ENCODE data around the gene SLC22A12. TPM values are rescaled to one million over a fixed set of nuclear protein-coding genes. Genes with fewer than 3 reads are reported as not detected.

SLC22A12 gene
- total and polyA plus RNA-seq, 2 experiments from 2014 or later: not detected

DNA sequence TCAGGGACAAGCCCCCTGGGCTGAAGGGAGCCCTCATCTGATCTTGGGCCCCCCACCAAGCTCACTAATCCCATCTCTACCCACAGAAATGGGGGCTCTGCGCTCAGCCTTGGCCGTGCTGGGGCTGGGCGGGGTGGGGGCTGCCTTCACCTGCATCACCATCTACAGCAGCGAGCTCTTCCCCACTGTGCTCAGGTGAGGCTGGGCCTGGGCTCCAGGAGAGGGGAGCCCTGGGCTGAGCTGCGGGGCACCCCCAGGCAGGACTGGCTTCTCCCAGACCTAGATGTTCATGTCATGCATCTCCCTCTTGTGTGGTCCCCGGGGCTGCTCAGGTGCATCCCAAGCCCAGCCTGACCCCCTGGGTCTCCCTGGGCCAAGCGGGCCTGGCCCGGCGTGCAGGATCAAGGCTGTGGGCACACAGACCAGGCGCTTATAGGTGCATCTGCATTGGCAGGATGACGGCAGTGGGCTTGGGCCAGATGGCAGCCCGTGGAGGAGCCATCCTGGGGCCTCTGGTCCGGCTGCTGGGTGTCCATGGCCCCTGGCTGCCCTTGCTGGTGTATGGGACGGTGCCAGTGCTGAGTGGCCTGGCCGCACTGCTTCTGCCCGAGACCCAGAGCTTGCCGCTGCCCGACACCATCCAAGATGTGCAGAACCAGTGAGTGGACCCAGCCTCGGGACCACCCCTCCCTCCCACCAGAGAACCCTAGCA, 9.4 kb downstream of the SLC22A12 start:
- DNase-seq (ENCODE audit: low spot score) (no peak), ATAC-seq (no peak)
- H4K20me1 ChIP-seq (replicated peaks; ENCODE audit: insufficient read depth): no peaks in the 10 kb centered on the region
- H3K4me3 ChIP-seq: no peak overlapping the region
- no peak overlapping the region for H2AFZ ChIP-seq
- no peaks in the 10 kb centered on the region for H3K4me1 ChIP-seq (ENCODE audit: insufficient read depth)
- Mint-ChIP-seq H3K27me3 (ENCODE audit: insufficient read depth, low read depth, poor library complexity) (peaks cover 8% of the 10 kb centered on the region), H3K36me3 (ENCODE audit: low read depth) (no peaks in the 10 kb centered on the region), H3K4me1 (peaks cover 3% of the 10 kb centered on the region; the same call in 1 of the 3 replicates), H3K4me3 (no peak overlapping the region), H3K9me3 (peaks cover 5% of the 10 kb centered on the region), H3K27ac (no peak overlapping the region)
- no peak for TF ChIP-seq JUNB (IDR thresholded peaks at IDR 0.05; ENCODE audit: unreplicated experiment)
- no peak overlapping the region for H3K4me2 ChIP-seq
- H3K27me3 ChIP-seq (ENCODE audit: insufficient read depth): no peaks in the 10 kb centered on the region
- H3K9me2 ChIP-seq (ENCODE audit: insufficient read depth): no peaks in the 10 kb centered on the region
- no peaks in the 10 kb centered on the region for H3F3A ChIP-seq (replicated peaks; ENCODE audit: low read depth)
- no peak overlapping the region for H3K27ac ChIP-seq (ENCODE audit: low read depth)
- no peaks in the 10 kb centered on the region for H3K79me2 ChIP-seq (replicated peaks; ENCODE audit: insufficient read depth)
- H3K36me3 ChIP-seq (ENCODE audit: insufficient read depth): no peaks in the 10 kb centered on the region

DNA sequence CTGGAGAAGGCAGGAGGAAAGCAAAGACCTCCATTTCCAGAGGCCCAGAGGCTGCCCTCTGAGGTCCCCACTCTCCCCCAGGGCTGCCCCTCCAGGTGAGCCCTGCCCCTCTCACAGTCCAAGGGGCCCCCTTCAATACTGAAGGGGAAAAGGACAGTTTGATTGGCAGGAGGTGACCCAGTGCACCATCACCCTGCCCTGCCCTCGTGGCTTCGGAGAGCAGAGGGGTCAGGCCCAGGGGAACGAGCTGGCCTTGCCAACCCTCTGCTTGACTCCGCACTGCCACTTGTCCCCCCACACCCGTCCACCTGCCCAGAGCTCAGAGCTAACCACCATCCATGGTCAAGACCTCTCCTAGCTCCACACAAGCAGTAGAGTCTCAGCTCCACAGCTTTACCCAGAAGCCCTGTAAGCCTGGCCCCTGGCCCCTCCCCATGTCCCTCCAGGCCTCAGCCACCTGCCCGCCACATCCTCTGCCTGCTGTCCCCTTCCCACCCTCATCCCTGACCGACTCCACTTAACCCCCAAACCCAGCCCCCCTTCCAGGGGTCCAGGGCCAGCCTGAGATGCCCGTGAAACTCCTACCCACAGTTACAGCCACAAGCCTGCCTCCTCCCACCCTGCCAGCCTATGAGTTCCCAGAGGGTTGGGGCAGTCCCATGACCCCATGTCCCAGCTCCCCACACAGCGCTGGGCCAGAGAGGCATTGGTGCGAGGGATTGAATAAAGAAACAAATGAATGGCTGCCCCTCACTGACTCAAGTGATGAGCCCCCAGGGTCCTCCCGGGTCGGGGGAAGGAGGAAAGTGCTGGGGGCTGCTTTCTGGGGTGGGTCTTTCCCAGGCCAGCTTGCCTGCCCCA, 10.8 kb downstream of the SLC22A12 start:
- Histone ChIP-seq H3K27ac (ENCODE audit: low read depth) (no peak overlapping the region), H3K36me3 (ENCODE audit: insufficient read depth) (no peaks in the 10 kb centered on the region), H2AFZ (no peak overlapping the region), H3K9me2 (ENCODE audit: insufficient read depth) (no peaks in the 10 kb centered on the region), H3K79me2 (replicated peaks; ENCODE audit: insufficient read depth) (no peaks in the 10 kb centered on the region), H3K27me3 (ENCODE audit: insufficient read depth) (no peaks in the 10 kb centered on the region), H3K4me3 (no peak overlapping the region), H3K4me1 (ENCODE audit: insufficient read depth) (no peaks in the 10 kb centered on the region), H4K20me1 (replicated peaks; ENCODE audit: insufficient read depth) (no peaks in the 10 kb centered on the region), H3K4me2 (no peak overlapping the region), H3F3A (replicated peaks; ENCODE audit: low read depth) (no peaks in the 10 kb centered on the region)
- peaks cover 8% of the 10 kb centered on the region for H3K4me1 Mint-ChIP-seq
- peaks cover 8% of the 10 kb centered on the region for H3K27me3 Mint-ChIP-seq (ENCODE audit: insufficient read depth, low read depth, poor library complexity)
- H3K4me3 Mint-ChIP-seq: no peak overlapping the region
- no peak overlapping the region for H3K27ac Mint-ChIP-seq
- H3K9me3 Mint-ChIP-seq: peaks cover 5% of the 10 kb centered on the region
- no peak for DNase-seq (ENCODE audit: low spot score)
- no peak for ATAC-seq
- TF ChIP-seq, protein P1, sequence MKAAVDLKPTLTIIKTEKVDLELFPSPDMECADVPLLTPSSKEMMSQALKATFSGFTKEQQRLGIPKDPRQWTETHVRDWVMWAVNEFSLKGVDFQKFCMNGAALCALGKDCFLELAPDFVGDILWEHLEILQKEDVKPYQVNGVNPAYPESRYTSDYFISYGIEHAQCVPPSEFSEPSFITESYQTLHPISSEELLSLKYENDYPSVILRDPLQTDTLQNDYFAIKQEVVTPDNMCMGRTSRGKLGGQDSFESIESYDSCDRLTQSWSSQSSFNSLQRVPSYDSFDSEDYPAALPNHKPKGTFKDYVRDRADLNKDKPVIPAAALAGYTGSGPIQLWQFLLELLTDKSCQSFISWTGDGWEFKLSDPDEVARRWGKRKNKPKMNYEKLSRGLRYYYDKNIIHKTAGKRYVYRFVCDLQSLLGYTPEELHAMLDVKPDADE (IDR thresholded peaks at IDR 0.05): no peak
- TF ChIP-seq EZH2 (IDR thresholded peaks at IDR 0.05; ENCODE audit: low read depth, unreplicated experiment) (no peak), ZNF114 (CRISPR knock-in tag; IDR thresholded peaks at IDR 0.05) (no peak), STAT1 (IDR thresholded peaks at IDR 0.05; ENCODE audit: unreplicated experiment) (no peak), POLR2AphosphoS5 (IDR thresholded peaks at IDR 0.05; ENCODE audit: low read depth) (no peak)
- no peaks in the 10 kb centered on the region for H3K36me3 Mint-ChIP-seq (ENCODE audit: low read depth)

DNA sequence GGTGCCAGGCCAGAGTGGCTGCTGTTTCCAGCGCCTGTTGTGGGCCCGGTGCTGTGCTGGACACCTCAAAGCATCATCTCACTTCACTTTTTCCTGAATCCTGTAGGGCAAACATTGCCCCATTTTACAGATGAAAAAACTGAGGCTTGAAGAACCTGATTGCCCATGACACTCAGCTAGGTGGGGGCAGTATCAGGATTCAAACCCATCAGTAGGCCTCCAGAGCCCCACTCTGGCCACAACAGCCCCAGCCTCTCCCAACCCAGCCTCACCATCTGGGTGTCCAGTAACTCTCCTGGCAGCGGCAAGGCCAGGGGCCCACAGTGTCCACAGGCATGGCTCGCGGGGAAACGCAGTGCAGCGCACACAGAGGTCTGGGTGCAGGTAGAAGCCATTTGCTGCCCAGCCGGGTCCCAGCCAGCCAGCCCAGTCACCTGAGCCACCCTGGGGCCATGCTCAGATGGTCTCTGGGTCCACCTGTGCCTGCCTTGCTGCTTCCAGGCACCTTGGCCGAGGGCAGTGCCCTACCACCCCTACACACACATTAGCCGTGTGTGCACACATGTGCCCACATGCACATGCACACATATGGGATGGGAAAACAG, 11.5 kb downstream of the SLC22A12 start:
- no peaks in the 10 kb centered on the region; the same call in 2 of the 3 replicates for H3K9me3 Mint-ChIP-seq
- TF ChIP-seq, protein P2, sequence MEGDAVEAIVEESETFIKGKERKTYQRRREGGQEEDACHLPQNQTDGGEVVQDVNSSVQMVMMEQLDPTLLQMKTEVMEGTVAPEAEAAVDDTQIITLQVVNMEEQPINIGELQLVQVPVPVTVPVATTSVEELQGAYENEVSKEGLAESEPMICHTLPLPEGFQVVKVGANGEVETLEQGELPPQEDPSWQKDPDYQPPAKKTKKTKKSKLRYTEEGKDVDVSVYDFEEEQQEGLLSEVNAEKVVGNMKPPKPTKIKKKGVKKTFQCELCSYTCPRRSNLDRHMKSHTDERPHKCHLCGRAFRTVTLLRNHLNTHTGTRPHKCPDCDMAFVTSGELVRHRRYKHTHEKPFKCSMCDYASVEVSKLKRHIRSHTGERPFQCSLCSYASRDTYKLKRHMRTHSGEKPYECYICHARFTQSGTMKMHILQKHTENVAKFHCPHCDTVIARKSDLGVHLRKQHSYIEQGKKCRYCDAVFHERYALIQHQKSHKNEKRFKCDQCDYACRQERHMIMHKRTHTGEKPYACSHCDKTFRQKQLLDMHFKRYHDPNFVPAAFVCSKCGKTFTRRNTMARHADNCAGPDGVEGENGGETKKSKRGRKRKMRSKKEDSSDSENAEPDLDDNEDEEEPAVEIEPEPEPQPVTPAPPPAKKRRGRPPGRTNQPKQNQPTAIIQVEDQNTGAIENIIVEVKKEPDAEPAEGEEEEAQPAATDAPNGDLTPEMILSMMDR (conservative IDR thresholded peaks at IDR 0.05; ENCODE audit: low read depth in 2 of 2): no peak
- TF ChIP-seq POLR2AphosphoS5 (IDR thresholded peaks at IDR 0.05; ENCODE audit: low read depth): no peak
- no peak for TF ChIP-seq ZNF114 (CRISPR knock-in tag; IDR thresholded peaks at IDR 0.05)
- TF ChIP-seq JUNB (IDR thresholded peaks at IDR 0.05; ENCODE audit: unreplicated experiment): no peak
- TF ChIP-seq NANOG (IDR thresholded peaks at IDR 0.05; ENCODE audit: borderline replicate concordance): no peak
- no peak for TF ChIP-seq EZH2 (IDR thresholded peaks at IDR 0.05; ENCODE audit: low read depth, unreplicated experiment)

More for the DNA sequence above, 11.5 kb downstream of the SLC22A12 start:
- H3K27me3 ChIP-seq (ENCODE audit: insufficient read depth): no peaks in the 10 kb centered on the region
- H3K4me2 ChIP-seq: no peak overlapping the region
- no peak overlapping the region for H3K27ac ChIP-seq (ENCODE audit: low read depth)
- no peaks in the 10 kb centered on the region for H3K36me3 Mint-ChIP-seq (ENCODE audit: low read depth)
- no peak overlapping the region for H2AFZ ChIP-seq
- H3K27ac Mint-ChIP-seq: no peak overlapping the region
- H3F3A ChIP-seq (replicated peaks; ENCODE audit: low read depth): no peaks in the 10 kb centered on the region
- no peak overlapping the region for H3K4me3 ChIP-seq
- peaks cover 8% of the 10 kb centered on the region for H3K4me1 Mint-ChIP-seq
- H3K27me3 Mint-ChIP-seq (ENCODE audit: insufficient read depth, low read depth, poor library complexity): peaks cover 7% of the 10 kb centered on the region
- H4K20me1 ChIP-seq (replicated peaks; ENCODE audit: insufficient read depth): no peaks in the 10 kb centered on the region
- H3K9me2 ChIP-seq (ENCODE audit: insufficient read depth): no peaks in the 10 kb centered on the region
- H3K36me3 ChIP-seq (ENCODE audit: insufficient read depth): no peaks in the 10 kb centered on the region
- DNase-seq (ENCODE audit: low spot score) (no peak), ATAC-seq (no peak)
- no peaks in the 10 kb centered on the region for H3K79me2 ChIP-seq (replicated peaks; ENCODE audit: insufficient read depth)
- H3K4me1 ChIP-seq (ENCODE audit: insufficient read depth): no peaks in the 10 kb centered on the region
- no peak overlapping the region for H3K4me3 Mint-ChIP-seq
